ENCODE measurements around the gene CD48. TPM values are rescaled to one million over a fixed set of nuclear protein-coding genes. Genes with fewer than 3 reads are reported as not detected.

The CD48 gene
- total and polyA plus RNA-seq, 2 of the 4 experiments (the other 2 are of a cell fraction): not detected

- Histone ChIP-seq H2BK15ac (ENCODE audit: low read depth, low read length) (no peak overlapping the region), H3K14ac (replicated peaks; ENCODE audit: low read depth, low read length) (no peak overlapping the region), H2AK9ac (replicated peaks; ENCODE audit: low read depth, low read length, poor library complexity) (no peak overlapping the region), H3K23ac (ENCODE audit: low read depth, low read length) (no peak overlapping the region), H2BK20ac (ENCODE audit: low read depth, low read length) (no peak overlapping the region), H3K9me3 (ENCODE audit: control insufficient read depth, insufficient read depth, low read length) (no peaks in the 10 kb centered on the region), H4K91ac (ENCODE audit: insufficient read depth, low read depth, low read length) (no peak overlapping the region), H3K27me3 (ENCODE audit: control insufficient read depth, insufficient read depth, low read length) (no peaks in the 10 kb centered on the region), H3K9ac (ENCODE audit: low read depth, low read length) (no peak overlapping the region), H2AK5ac (ENCODE audit: low read depth, low read length) (no peak overlapping the region), H3K27ac (ENCODE audit: insufficient read depth, low read length) (no peak overlapping the region), H2AFZ (replicated peaks; ENCODE audit: low read length, poor library complexity) (no peak overlapping the region), H3K9me1 (ENCODE audit: insufficient read depth, low read length) (no peaks in the 10 kb centered on the region), H3K56ac (ENCODE audit: extremely low read depth, insufficient read depth, low read length) (no peak overlapping the region), H3K4me1 (ENCODE audit: control insufficient read depth, insufficient read depth, low read length) (no peaks in the 10 kb centered on the region), H4K20me1 (ENCODE audit: insufficient read depth, low read length) (no peaks in the 10 kb centered on the region), H3K4me3 (ENCODE audit: insufficient read depth, low read depth, low read length) (no peak overlapping the region), H2BK120ac (ENCODE audit: low read depth, low read length) (no peak overlapping the region), H4K5ac (ENCODE audit: low read depth, low read length) (no peak overlapping the region), H4K8ac (ENCODE audit: low read depth in 2 of 2, low read length in 2 of 2) (no peak overlapping the region), H3K36me3 (ENCODE audit: control insufficient read depth, insufficient read depth, low read length) (no peaks in the 10 kb centered on the region), H2BK5ac (ENCODE audit: low read depth, low read length, poor library complexity, severe bottlenecking) (no peak overlapping the region), H3K79me1 (ENCODE audit: low read depth in 1 of 2, low read length in 2 of 2) (no peaks in the 10 kb centered on the region), H3K4ac (ENCODE audit: low read depth, low read length) (no peak overlapping the region), H3K18ac (ENCODE audit: low read depth, low read length) (no peak overlapping the region), H3K4me2 (ENCODE audit: low read depth, low read length) (no peak overlapping the region)
- 33 to 100% methylated on average over 1 to 2 of the region's 8 CpGs for WGBS, 2 experiments (ENCODE audit: extremely low coverage in 2 of 2, insufficient read length in 1 of 2)
- CTCF ChIA-PET: no interaction called here
- dilution Hi-C loops (cut with HindIII; ENCODE audit: low sequenced_read_pairs, unreplicated experiment): no loop called here
- no peak for TF ChIP-seq POLR2A (IDR thresholded peaks at IDR 0.05; ENCODE audit: low read depth, low read length)
- TF ChIP-seq RFX5 (IDR thresholded peaks at IDR 0.05; ENCODE audit: low read depth, low read length): no peak
- TF ChIP-seq NFE2L2 (IDR thresholded peaks at IDR 0.05; ENCODE audit: low read depth, low read length): no peak
- TF ChIP-seq MAFK (IDR thresholded peaks at IDR 0.05; ENCODE audit: low read depth, low read length): no peak
- no peak for TF ChIP-seq FOS (IDR thresholded peaks at IDR 0.05; ENCODE audit: low read depth, low read length)
- no peak for TF ChIP-seq CEBPB (IDR thresholded peaks at IDR 0.05; ENCODE audit: low read depth, low read length)
- no peak for TF ChIP-seq RAD21 (IDR thresholded peaks at IDR 0.05; ENCODE audit: low read length)
- no peak for TF ChIP-seq CTCF (conservative IDR thresholded peaks at IDR 0.05; ENCODE audit: low read depth, low read length)
- no peak for TF ChIP-seq MXI1 (IDR thresholded peaks at IDR 0.05; ENCODE audit: borderline replicate concordance, low read depth, low read length)
- TF ChIP-seq, protein P1, sequence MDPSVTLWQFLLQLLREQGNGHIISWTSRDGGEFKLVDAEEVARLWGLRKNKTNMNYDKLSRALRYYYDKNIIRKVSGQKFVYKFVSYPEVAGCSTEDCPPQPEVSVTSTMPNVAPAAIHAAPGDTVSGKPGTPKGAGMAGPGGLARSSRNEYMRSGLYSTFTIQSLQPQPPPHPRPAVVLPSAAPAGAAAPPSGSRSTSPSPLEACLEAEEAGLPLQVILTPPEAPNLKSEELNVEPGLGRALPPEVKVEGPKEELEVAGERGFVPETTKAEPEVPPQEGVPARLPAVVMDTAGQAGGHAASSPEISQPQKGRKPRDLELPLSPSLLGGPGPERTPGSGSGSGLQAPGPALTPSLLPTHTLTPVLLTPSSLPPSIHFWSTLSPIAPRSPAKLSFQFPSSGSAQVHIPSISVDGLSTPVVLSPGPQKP (IDR thresholded peaks at IDR 0.05; ENCODE audit: borderline replicate concordance, low read depth, low read length): no peak
- TF ChIP-seq BHLHE40 (IDR thresholded peaks at IDR 0.05; ENCODE audit: low read depth, low read length): no peak
- no peak for TF ChIP-seq MAZ (IDR thresholded peaks at IDR 0.05; ENCODE audit: borderline replicate concordance, low read depth, low read length)
- no peak for TF ChIP-seq USF2 (IDR thresholded peaks at IDR 0.05; ENCODE audit: low read depth, low read length)
- POLR2A ChIA-PET (ENCODE audit: unreplicated experiment): no interaction called here
- no TSS peak for BruUV-seq (replicated peaks)
- ATAC-seq (ENCODE audit: low read depth) (no peak), DNase-seq (no peak)
- intact Hi-C loops (cut with micrococcal nuclease): no loop called here
- in situ Hi-C loops (cut with MboI; ENCODE audit: low sequenced_read_pairs): no loop called here
Observed at GRCh38 chr1:160707236-160708064, 4.2 kb downstream of the CD48 start.
